Measurements from ENCODE around the gene ADAMTS3. TPM values are rescaled to one million over a fixed set of nuclear protein-coding genes. Genes with fewer than 3 reads are reported as not detected.
A peak's percentile ranks its signal among the peaks of the same experiment; 100 is the strongest.

ADAMTS3 gene
- total and polyA plus RNA-seq, 9 of the 15 experiments (the other 6 are each of a cell fraction or from before 2014, with no cell fraction given), result 4.0 to 18.0 (median 12.1) TPM

DNA sequence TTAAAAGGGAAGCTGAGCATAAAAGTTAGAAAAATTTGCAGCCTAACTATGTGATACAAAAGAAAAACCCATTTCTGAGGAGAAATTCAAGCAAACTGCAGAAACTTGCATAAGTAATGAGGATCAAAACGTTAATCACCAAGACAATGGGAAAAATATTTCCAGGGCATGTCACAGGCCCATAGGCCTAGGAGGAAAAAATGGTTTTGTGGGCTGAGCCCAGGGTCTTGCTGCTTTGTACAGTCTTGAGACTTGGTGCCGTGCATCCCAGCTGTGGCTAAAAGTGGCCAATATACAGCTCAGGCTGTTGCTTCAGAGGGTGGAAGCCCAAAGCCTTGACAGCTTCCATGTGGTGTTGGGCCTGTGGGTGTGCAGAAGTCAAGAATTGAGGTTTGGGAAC lies 37.7 kb upstream of the ADAMTS3 start (continued):
- TF ChIP-seq, protein P1, sequence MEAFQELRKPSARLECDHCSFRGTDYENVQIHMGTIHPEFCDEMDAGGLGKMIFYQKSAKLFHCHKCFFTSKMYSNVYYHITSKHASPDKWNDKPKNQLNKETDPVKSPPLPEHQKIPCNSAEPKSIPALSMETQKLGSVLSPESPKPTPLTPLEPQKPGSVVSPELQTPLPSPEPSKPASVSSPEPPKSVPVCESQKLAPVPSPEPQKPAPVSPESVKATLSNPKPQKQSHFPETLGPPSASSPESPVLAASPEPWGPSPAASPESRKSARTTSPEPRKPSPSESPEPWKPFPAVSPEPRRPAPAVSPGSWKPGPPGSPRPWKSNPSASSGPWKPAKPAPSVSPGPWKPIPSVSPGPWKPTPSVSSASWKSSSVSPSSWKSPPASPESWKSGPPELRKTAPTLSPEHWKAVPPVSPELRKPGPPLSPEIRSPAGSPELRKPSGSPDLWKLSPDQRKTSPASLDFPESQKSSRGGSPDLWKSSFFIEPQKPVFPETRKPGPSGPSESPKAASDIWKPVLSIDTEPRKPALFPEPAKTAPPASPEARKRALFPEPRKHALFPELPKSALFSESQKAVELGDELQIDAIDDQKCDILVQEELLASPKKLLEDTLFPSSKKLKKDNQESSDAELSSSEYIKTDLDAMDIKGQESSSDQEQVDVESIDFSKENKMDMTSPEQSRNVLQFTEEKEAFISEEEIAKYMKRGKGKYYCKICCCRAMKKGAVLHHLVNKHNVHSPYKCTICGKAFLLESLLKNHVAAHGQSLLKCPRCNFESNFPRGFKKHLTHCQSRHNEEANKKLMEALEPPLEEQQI (IDR thresholded peaks at IDR 0.05), result no peak
- TF ChIP-seq ZFP36 (IDR thresholded peaks at IDR 0.05; ENCODE audit: low read depth, low read length, partially characterized antibody) (peak; percentile 81), CBX5 (IDR thresholded peaks at IDR 0.05; ENCODE audit: borderline replicate concordance, low read depth) (0 out of 2 replicates have a peak, but pooled peaks have one; percentile 45), SP1 (CRISPR knock-in tag; IDR thresholded peaks at IDR 0.05) (no peak)

DNA sequence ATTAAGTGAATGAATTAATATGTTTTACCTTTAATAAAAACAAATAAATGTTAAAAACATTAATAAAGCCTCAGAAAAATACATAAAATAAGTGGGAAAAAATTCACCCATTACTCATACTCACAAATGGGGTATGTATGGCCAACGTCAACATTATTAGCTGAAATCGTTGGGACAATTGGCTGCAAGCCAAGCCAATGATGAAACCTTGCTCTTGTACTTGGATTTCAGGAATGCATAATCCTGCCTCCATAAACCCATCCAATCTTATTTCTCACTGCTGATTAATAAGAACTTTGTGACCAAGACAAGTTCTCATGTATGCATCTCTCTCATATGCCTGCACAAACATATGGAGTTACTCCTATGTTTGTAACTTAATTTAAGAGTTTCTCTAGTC lies 35.3 kb upstream of the ADAMTS3 start:
- ATAC-seq (no peak), DNase-seq (ENCODE audit: extremely low read depth in 1 of 4, low spot score in 3 of 4) (no peak), FAIRE-seq (no peak)
- no TSS peak for BruUV-seq (replicated peaks)
- ChIA-PET POLR2A (no interaction called here), CTCF (ENCODE audit: low intra/inter-chr PET ratio) (no interaction called here)
- H3K4me3 ChIP-seq, result no peak overlapping the region
- H3K9ac ChIP-seq (ENCODE audit: insufficient read depth in 1 of 2, low read depth in 2 of 2, low read length in 2 of 2), result no peak overlapping the region
- H3K9me3 ChIP-seq (replicated peaks; ENCODE audit: control insufficient read depth, insufficient read depth, low read depth, low read length), result no peaks in the 10 kb centered on the region
- TF ChIP-seq RBM17 (IDR thresholded peaks at IDR 0.05; ENCODE audit: borderline replicate concordance, low read depth, low read length) (no peak), NFIC (IDR thresholded peaks at IDR 0.05) (peak; percentile 75)
- H3K4me1 ChIP-seq (replicated peaks in 1 of 2; ENCODE audit: control insufficient read depth in 2 of 2, insufficient read depth in 2 of 2, low read length in 2 of 2), result no peaks in the 10 kb centered on the region
- H3K36me3 ChIP-seq (ENCODE audit: control insufficient read depth, insufficient read depth, low read length), result no peaks in the 10 kb centered on the region
- no peaks in the 10 kb centered on the region for H3K9me1 ChIP-seq (ENCODE audit: control insufficient read depth, insufficient read depth, low read length)
- H2AFZ ChIP-seq (ENCODE audit: low read depth, low read length), result no peak overlapping the region
- H3K4me2 ChIP-seq (ENCODE audit: insufficient read depth, low read length), result no peak overlapping the region
- intact Hi-C loops (cut with micrococcal nuclease), result no loop called here
- no peaks in the 10 kb centered on the region for H3K79me2 ChIP-seq (ENCODE audit: control insufficient read depth, insufficient read depth, low read length)
- H4K20me1 ChIP-seq (replicated peaks; ENCODE audit: control insufficient read depth, insufficient read depth, low read length), result no peaks in the 10 kb centered on the region
- in situ Hi-C loops (cut with MboI), result no loop called here
- H3K27me3 ChIP-seq (ENCODE audit: control insufficient read depth in 2 of 2, insufficient read depth in 2 of 2, low read length in 2 of 2), result no peaks in the 10 kb centered on the region
- no peak overlapping the region for H3K27ac ChIP-seq (ENCODE audit: extremely low read depth, low read depth, low read length)
- WGBS (ENCODE audit: insufficient coverage, low coverage, missing lambda C conversion rate), result 34% methylated on average over 2 of the region's 2 CpGs

All from K562 (cell line).